ENCODE measurements around the gene CARD16.

The CARD16 gene

GRCh38 chr11:105054723-105055493 lies 9.8 kb upstream of the CARD16 start:
- ChIA-PET POLR2A (no interaction called here), CTCF (interaction anchor here (0.6 kb wide), 1 partner anchor 19 kb away, joined by 3 read pairs; no protein-coding TSS in a partner anchor)
- no peaks in the 10 kb centered on the region for H3K36me3 ChIP-seq (ENCODE audit: control insufficient read depth in 2 of 2, insufficient read depth in 1 of 2, low read length in 2 of 2)
- TF ChIP-seq ZNF654 (tag by site-specific recombination; IDR thresholded peaks at IDR 0.05; ENCODE audit: low read depth) (no peak), ZNF391 (tag by site-specific recombination; IDR thresholded peaks at IDR 0.05; ENCODE audit: borderline replicate concordance, low read depth) (no peak), ZNF529 (tag by site-specific recombination; IDR thresholded peaks at IDR 0.05; ENCODE audit: insufficient replicate concordance) (no peak), IKZF3 (tag by site-specific recombination; IDR thresholded peaks at IDR 0.05) (no peak), ZNF221 (tag by site-specific recombination; IDR thresholded peaks at IDR 0.05; ENCODE audit: borderline replicate concordance) (no peak), KLF7 (tag by site-specific recombination; IDR thresholded peaks at IDR 0.05; ENCODE audit: borderline replicate concordance) (no peak), ZNF585B (tag by site-specific recombination; IDR thresholded peaks at IDR 0.05) (no peak)
- H3K27ac ChIP-seq (ENCODE audit: extremely low read depth, low read depth, low read length), result no peak overlapping the region
- no peak overlapping the region for H3K4me3 ChIP-seq (ENCODE audit: low read depth, low read length)
- H3K4me1 ChIP-seq (ENCODE audit: control insufficient read depth, insufficient read depth, low read length), result no peaks in the 10 kb centered on the region
- no peaks in the 10 kb centered on the region for H3K9me3 ChIP-seq (ENCODE audit: control insufficient read depth, insufficient read depth, low read depth, low read length)

- CTCF ChIA-PET, result no interaction called here
- Histone ChIP-seq H3K36me3 (ENCODE audit: control insufficient read depth in 2 of 2, insufficient read depth in 1 of 2, low read length in 2 of 2) (no peaks in the 10 kb centered on the region), H3K9me3 (ENCODE audit: control insufficient read depth, insufficient read depth, low read depth, low read length) (no peaks in the 10 kb centered on the region), H3K27ac (ENCODE audit: extremely low read depth, low read depth, low read length) (no peak overlapping the region), H3K4me3 (ENCODE audit: low read depth, low read length) (no peak overlapping the region), H3K4me1 (ENCODE audit: control insufficient read depth, insufficient read depth, low read length) (no peaks in the 10 kb centered on the region)
- POLR2A ChIA-PET, result no interaction called here
- TF ChIP-seq ZNF10 (tag by site-specific recombination; IDR thresholded peaks at IDR 0.05) (no peak), KLF8 (tag by site-specific recombination; IDR thresholded peaks at IDR 0.05) (no peak), ZBTB17 (tag by site-specific recombination; IDR thresholded peaks at IDR 0.05) (no peak), ZBTB49 (tag by site-specific recombination; IDR thresholded peaks at IDR 0.05; ENCODE audit: low read depth) (no peak), ZNF555 (tag by site-specific recombination; conservative IDR thresholded peaks at IDR 0.05) (no peak), ZNF416 (tag by site-specific recombination; IDR thresholded peaks at IDR 0.05) (no peak), ZSCAN5A (tag by site-specific recombination; IDR thresholded peaks at IDR 0.05) (no peak), HIC1 (tag by site-specific recombination; IDR thresholded peaks at IDR 0.05) (no peak), ZNF366 (tag by site-specific recombination; conservative IDR thresholded peaks at IDR 0.05) (no peak), ZNF423 (tag by site-specific recombination; IDR thresholded peaks at IDR 0.05) (no peak), ZNF280D (tag by site-specific recombination; IDR thresholded peaks at IDR 0.05) (no peak), ZNF521 (tag by site-specific recombination; IDR thresholded peaks at IDR 0.05) (no peak), TSHZ1 (tag by site-specific recombination; IDR thresholded peaks at IDR 0.05; ENCODE audit: borderline replicate concordance) (no peak), GLIS2 (tag by site-specific recombination; IDR thresholded peaks at IDR 0.05) (no peak), YY2 (tag by site-specific recombination; IDR thresholded peaks at IDR 0.05) (no peak)
These were observed 7.4 kb upstream of the CARD16 start for GRCh38 chr11:105052487-105052886.
